SK-N-MC (cell line): ENCODE results near the gene MALAT1.

Source experiments
- EZH2 ChIP-seq: fragments of 200-600 bp; sonication (generic); IDR thresholded peaks from one replicate; pipeline ENCODE4 v1.6.1; 2017; ENCODE audit warnings: antibody characterized with exemption
- POLR2AphosphoS5 ChIP-seq: IDR thresholded peaks from 2 replicates; pipeline ENCODE4 v1.6.1; 2012; ENCODE audit warnings: mild to moderate bottlenecking, low read depth, low read length, borderline replicate concordance

DNA sequence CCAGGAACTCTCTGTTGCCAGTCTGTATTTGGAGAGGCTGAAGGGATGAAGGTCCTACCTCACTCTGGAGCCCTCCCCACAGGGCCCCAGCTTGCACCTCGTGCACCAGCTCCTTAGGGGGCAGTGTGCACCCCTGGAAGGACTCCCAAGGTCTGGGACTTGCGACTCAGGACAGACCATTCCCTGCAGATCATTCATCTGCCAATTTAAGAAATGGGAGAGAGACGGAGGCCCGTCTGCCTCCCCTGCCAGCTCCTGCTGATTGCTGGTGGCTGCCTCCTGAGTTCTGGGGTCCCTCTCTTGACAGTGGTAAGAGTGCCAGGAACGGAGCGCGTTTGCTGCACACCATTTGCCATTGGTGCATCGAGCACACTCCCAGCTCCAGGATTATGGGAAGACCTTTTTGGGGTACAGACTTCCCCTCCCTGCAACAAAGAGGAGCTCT is 27.4 kb upstream of the MALAT1 start:
- TF ChIP-seq EZH2 (no peak), POLR2AphosphoS5 (no peak)
